ENCODE data around the gene SLC25A44. TPM values are rescaled to one million over a fixed set of nuclear protein-coding genes. Genes with fewer than 3 reads are reported as not detected.

SLC25A44 gene
- total RNA-seq, 1 experiment from 2014 or later, result 30.9 TPM

DNA sequence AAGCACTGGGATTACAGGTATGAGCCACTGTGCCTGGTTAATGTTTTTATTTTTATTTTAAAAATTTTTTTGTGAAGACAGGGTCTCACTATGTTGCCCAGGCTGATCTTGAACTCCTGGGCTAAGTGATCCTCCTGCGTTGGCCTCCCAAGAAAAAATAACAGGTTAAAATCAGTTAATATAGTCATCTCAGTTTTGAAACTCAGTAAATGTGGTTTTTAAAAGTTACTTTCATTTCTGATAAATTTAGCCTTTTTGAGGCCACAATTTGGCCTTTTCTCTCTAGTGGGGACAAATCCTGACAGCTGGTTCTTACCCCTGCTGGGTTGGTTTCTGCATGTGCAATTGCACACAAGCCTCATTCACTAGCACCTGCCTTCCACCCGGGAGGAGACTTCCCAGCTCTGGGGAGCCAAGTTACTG lies 32.2 kb downstream of the SLC25A44 start:
- Histone ChIP-seq H3K27ac (ENCODE audit: low read depth, low read length, poor library complexity, severe bottlenecking) (no peak overlapping the region), H3K4me1 (ENCODE audit: insufficient read depth, low read length, poor library complexity, severe bottlenecking) (no peaks in the 10 kb centered on the region), H3K36me3 (ENCODE audit: insufficient read depth, low read length, poor library complexity, severe bottlenecking) (peaks cover 31% of the 10 kb centered on the region), H3K4me3 (ENCODE audit: low read depth, low read length, poor library complexity, severe bottlenecking) (no peak overlapping the region), H3K27me3 (replicated peaks; ENCODE audit: insufficient read depth, low read depth, low read length, poor library complexity) (no peaks in the 10 kb centered on the region), H3K9me3 (ENCODE audit: low read depth, low read length, poor library complexity, severe bottlenecking) (no peaks in the 10 kb centered on the region)
- no TSS peak for BruUV-seq (replicated peaks)
- POLR2A ChIA-PET (ENCODE audit: low non-redundant PET), result no interaction called here
- intact Hi-C loops (cut with micrococcal nuclease; ENCODE audit: unreplicated experiment), result no loop called here
- CTCF ChIA-PET, result interaction anchor here (2.4 kb wide), 1 partner anchor 79 kb away, joined by 28 read pairs; no protein-coding TSS in a partner anchor
- no peak for TF ChIP-seq EZH2 (IDR thresholded peaks at IDR 0.05; ENCODE audit: borderline replicate concordance, low read depth, low read length, poor library complexity, severe bottlenecking)
- DNase-seq (ENCODE audit: low spot score), result no peak

DNA sequence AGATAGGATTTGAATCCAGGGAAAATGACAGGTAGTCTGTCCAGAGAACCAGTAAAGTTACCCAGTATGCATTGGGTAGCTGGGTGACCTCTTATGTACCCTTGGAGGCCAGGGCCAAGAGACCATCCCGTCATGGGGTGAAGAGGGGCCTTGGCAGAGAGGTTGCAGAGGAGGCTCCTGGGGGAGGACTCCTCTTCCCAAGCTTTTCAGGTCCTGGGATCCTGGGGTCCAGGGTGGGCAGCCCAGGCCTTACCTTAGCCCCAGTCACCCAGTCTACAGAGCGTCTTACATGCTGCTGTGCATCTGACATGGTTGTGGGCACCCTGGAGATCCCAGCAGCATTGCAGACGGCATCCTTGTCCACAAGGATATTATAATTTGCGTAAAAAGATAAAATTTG lies 32.9 kb downstream of the SLC25A44 start:
- DNase-seq (ENCODE audit: low spot score), result no peak
- Histone ChIP-seq H3K4me1 (ENCODE audit: insufficient read depth, low read length, poor library complexity, severe bottlenecking) (no peaks in the 10 kb centered on the region), H3K36me3 (ENCODE audit: insufficient read depth, low read length, poor library complexity, severe bottlenecking) (peaks cover 24% of the 10 kb centered on the region), H3K27me3 (replicated peaks; ENCODE audit: insufficient read depth, low read depth, low read length, poor library complexity) (no peaks in the 10 kb centered on the region), H3K4me3 (ENCODE audit: low read depth, low read length, poor library complexity, severe bottlenecking) (no peak overlapping the region), H3K9me3 (ENCODE audit: low read depth, low read length, poor library complexity, severe bottlenecking) (no peaks in the 10 kb centered on the region), H3K27ac (ENCODE audit: low read depth, low read length, poor library complexity, severe bottlenecking) (no peak overlapping the region)
- ChIA-PET POLR2A (ENCODE audit: low non-redundant PET) (no interaction called here), CTCF (no interaction called here)
- intact Hi-C loops (cut with micrococcal nuclease; ENCODE audit: unreplicated experiment), result no loop called here
- no TSS peak for BruUV-seq (replicated peaks)
- TF ChIP-seq, protein P1, sequence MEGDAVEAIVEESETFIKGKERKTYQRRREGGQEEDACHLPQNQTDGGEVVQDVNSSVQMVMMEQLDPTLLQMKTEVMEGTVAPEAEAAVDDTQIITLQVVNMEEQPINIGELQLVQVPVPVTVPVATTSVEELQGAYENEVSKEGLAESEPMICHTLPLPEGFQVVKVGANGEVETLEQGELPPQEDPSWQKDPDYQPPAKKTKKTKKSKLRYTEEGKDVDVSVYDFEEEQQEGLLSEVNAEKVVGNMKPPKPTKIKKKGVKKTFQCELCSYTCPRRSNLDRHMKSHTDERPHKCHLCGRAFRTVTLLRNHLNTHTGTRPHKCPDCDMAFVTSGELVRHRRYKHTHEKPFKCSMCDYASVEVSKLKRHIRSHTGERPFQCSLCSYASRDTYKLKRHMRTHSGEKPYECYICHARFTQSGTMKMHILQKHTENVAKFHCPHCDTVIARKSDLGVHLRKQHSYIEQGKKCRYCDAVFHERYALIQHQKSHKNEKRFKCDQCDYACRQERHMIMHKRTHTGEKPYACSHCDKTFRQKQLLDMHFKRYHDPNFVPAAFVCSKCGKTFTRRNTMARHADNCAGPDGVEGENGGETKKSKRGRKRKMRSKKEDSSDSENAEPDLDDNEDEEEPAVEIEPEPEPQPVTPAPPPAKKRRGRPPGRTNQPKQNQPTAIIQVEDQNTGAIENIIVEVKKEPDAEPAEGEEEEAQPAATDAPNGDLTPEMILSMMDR (conservative IDR thresholded peaks at IDR 0.05; ENCODE audit: low read depth, low read length), result no peak
- no peak for TF ChIP-seq EZH2 (IDR thresholded peaks at IDR 0.05; ENCODE audit: borderline replicate concordance, low read depth, low read length, poor library complexity, severe bottlenecking)

DNA sequence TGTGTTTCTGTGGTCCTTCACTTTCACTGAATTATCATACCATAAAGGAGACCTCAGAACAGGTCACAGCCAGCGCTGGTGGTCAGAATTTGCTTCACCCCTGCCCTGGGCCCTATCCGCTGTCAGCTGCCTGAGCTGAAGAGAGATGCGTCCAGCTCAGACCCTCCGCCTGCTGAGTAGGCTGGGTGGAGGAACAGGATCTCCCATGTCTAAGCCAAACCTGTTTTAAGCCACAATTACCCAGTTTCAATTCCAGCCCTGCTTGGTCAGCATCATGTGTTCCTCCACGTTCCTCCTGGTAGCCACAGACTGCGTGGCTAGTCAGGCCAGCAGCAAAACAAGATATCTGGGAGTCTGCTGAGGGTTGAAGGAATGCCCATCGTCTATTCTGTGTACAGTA lies 34.6 kb downstream of the SLC25A44 start:
- Histone ChIP-seq H3K27ac (ENCODE audit: low read depth, low read length, poor library complexity, severe bottlenecking) (no peak overlapping the region), H3K9me3 (ENCODE audit: low read depth, low read length, poor library complexity, severe bottlenecking) (no peaks in the 10 kb centered on the region), H3K27me3 (replicated peaks; ENCODE audit: insufficient read depth, low read depth, low read length, poor library complexity) (no peaks in the 10 kb centered on the region), H3K36me3 (ENCODE audit: insufficient read depth, low read length, poor library complexity, severe bottlenecking) (peaks cover 15% of the 10 kb centered on the region), H3K4me1 (ENCODE audit: insufficient read depth, low read length, poor library complexity, severe bottlenecking) (peaks cover 12% of the 10 kb centered on the region), H3K4me3 (ENCODE audit: low read depth, low read length, poor library complexity, severe bottlenecking) (no peak overlapping the region)
- no TSS peak for BruUV-seq (replicated peaks)
- ChIA-PET CTCF (interaction anchor here (0.6 kb wide), 1 partner anchor 485 kb away, joined by 7 read pairs; no protein-coding TSS in a partner anchor), POLR2A (ENCODE audit: low non-redundant PET) (no interaction called here)
- DNase-seq (ENCODE audit: low spot score), result no peak
- intact Hi-C loops (cut with micrococcal nuclease; ENCODE audit: unreplicated experiment), result no loop called here
- no peak for TF ChIP-seq EZH2 (IDR thresholded peaks at IDR 0.05; ENCODE audit: borderline replicate concordance, low read depth, low read length, poor library complexity, severe bottlenecking)
- TF ChIP-seq, protein P1 (conservative IDR thresholded peaks at IDR 0.05; ENCODE audit: low read depth, low read length), result no peak

DNA sequence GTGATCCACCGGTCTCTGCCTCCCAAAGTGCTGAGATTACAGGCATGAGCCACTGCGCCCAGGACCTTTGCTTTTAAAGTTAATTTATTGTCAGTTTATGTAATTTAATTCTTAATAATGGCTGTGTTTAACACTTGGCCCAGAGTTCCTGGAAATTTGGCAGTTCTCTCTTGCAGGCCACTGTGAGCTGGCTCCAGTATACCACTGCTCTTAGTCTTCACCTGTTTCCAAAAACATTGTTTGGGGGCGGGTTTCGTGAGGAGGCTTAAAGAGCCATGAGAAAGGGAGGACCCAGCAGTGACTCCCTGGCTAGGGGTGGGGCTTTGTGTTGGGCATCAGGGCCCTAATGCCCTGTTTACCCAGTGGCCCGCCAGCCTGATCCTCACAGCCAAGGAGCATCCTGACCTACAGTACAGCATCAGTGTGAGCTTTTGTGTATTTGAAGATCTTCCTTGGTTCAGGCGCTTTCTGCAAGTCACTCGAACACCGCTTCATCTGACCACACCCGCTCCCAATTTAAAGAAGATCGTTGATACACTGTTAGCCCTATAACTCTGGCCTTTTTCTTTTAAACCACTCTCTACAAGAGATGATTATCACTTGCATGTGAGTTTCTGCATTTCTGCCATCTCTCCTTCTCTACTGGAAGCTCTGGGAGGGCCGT lies 36.0 kb downstream of the SLC25A44 start:
- H3K27me3 ChIP-seq (replicated peaks; ENCODE audit: insufficient read depth, low read depth, low read length, poor library complexity), result no peaks in the 10 kb centered on the region
- no TSS peak for BruUV-seq (replicated peaks)
- ChIA-PET CTCF (no interaction called here), POLR2A (ENCODE audit: low non-redundant PET) (no interaction called here)
- H3K9me3 ChIP-seq (ENCODE audit: low read depth, low read length, poor library complexity, severe bottlenecking), result no peaks in the 10 kb centered on the region
- intact Hi-C loops (cut with micrococcal nuclease; ENCODE audit: unreplicated experiment), result no loop called here
- H3K36me3 ChIP-seq (ENCODE audit: insufficient read depth, low read length, poor library complexity, severe bottlenecking), result peaks cover 10% of the 10 kb centered on the region
- H3K4me1 ChIP-seq (ENCODE audit: insufficient read depth, low read length, poor library complexity, severe bottlenecking), result peaks cover 12% of the 10 kb centered on the region
- H3K27ac ChIP-seq (ENCODE audit: low read depth, low read length, poor library complexity, severe bottlenecking), result no peak overlapping the region
- DNase-seq (ENCODE audit: low spot score), result no peak
- no peak overlapping the region for H3K4me3 ChIP-seq (ENCODE audit: low read depth, low read length, poor library complexity, severe bottlenecking)
- TF ChIP-seq EZH2 (IDR thresholded peaks at IDR 0.05; ENCODE audit: borderline replicate concordance, low read depth, low read length, poor library complexity, severe bottlenecking), result no peak
- TF ChIP-seq, protein P1 (conservative IDR thresholded peaks at IDR 0.05; ENCODE audit: low read depth, low read length), result no peak
